ENCODE results near the gene ZNRD2. TPM values are rescaled to one million over a fixed set of nuclear protein-coding genes. Genes with fewer than 3 reads are reported as not detected.

Gene ZNRD2
- total and polyA plus RNA-seq, 2 of the 8 experiments (the other 6 are each of a cell fraction or from before 2014, with no cell fraction given), result 53.4 to 125 TPM

GRCh38 chr11:65537620-65538231, 32.6 kb upstream of the ZNRD2 start:
- Histone ChIP-seq H3K27ac (ENCODE audit: low read depth, low read length) (no peak overlapping the region), H2AK5ac (ENCODE audit: low read depth, low read length) (no peak overlapping the region), H4K8ac (ENCODE audit: extremely low read depth, insufficient read depth, low read length) (peak overlapping the region; percentile 75; the same call in 1 of the 2 replicates), H2BK15ac (ENCODE audit: low read length) (no peak overlapping the region), H2BK120ac (replicated peaks; ENCODE audit: low read depth, low read length) (no peak overlapping the region), H4K20me1 (replicated peaks in 1 of 2; ENCODE audit: control insufficient read depth in 1 of 2, insufficient read depth in 2 of 2, low read length in 2 of 2) (peaks cover 3 to 15% of the 10 kb centered on the region in 2 experiments), H2BK20ac (ENCODE audit: low read length) (no peak overlapping the region), H4K5ac (ENCODE audit: insufficient read length, low read depth, low read length) (no peak overlapping the region), H3K18ac (ENCODE audit: extremely low read depth, low read length) (no peak overlapping the region), H3K23me2 (ENCODE audit: low read depth, low read length) (peaks cover 16% of the 10 kb centered on the region), H3K79me2 (ENCODE audit: control insufficient read depth in 1 of 2, insufficient read depth in 2 of 2, low read length in 2 of 2) (no peaks in the 10 kb centered on the region), H2BK12ac (ENCODE audit: low read depth, low read length) (no peak overlapping the region), H3K56ac (replicated peaks; ENCODE audit: insufficient read length, low read depth, low read length) (no peak overlapping the region), H3K23ac (ENCODE audit: insufficient read length) (no peak overlapping the region), H3K27me3 (replicated peaks in 1 of 4; ENCODE audit: control insufficient read depth in 3 of 4, extremely low read depth in 1 of 4, insufficient read depth in 3 of 4, low read length in 3 of 4) (peaks cover 0 to 24% (median 13%) of the 10 kb centered on the region in 4 experiments; a peak in 6 of 7 replicates), H2BK5ac (ENCODE audit: low read depth, low read length) (no peak overlapping the region), H3K4me1 (replicated peaks in 1 of 4; ENCODE audit: control insufficient read depth in 3 of 4, insufficient read depth in 4 of 4, low read length in 3 of 4) (peaks cover 0 to 9% (median 1%) of the 10 kb centered on the region in 4 experiments; a peak in 5 of 7 replicates), H3K36me3 (ENCODE audit: control insufficient read depth in 2 of 4, insufficient read depth in 4 of 4, low read length in 3 of 4) (peaks cover 2 to 7% (median 4%) of the 10 kb centered on the region in 4 experiments; a peak in 6 of 8 replicates), H4K91ac (replicated peaks; ENCODE audit: insufficient read length, low read length) (no peak overlapping the region), H2AFZ (ENCODE audit: low read length) (no peak overlapping the region), H3K4me3 (ENCODE audit: extremely low read depth in 1 of 4, insufficient read depth in 2 of 4, low read depth in 3 of 4, low read length in 4 of 4) (no peak overlapping the region), H3K14ac (ENCODE audit: insufficient read length) (no peak overlapping the region), H3K9me3 (ENCODE audit: insufficient read depth in 2 of 2, low read depth in 1 of 2, low read length in 1 of 2) (no peaks in the 10 kb centered on the region), H3K9ac (replicated peaks in 1 of 4; ENCODE audit: extremely low read depth in 1 of 4, low read depth in 3 of 4, low read length in 3 of 4) (no peak overlapping the region), H3K79me1 (ENCODE audit: low read depth, low read length) (no peaks in the 10 kb centered on the region), H3K4ac (replicated peaks; ENCODE audit: insufficient read length, low read depth, low read length) (no peak overlapping the region), H3K4me2 (ENCODE audit: insufficient read depth in 1 of 2, low read depth in 2 of 2, low read length in 2 of 2) (no peak overlapping the region)
- FAIRE-seq, result no peak
- 94% methylated on average over 18 of the region's 18 CpGs; no CpG with 5 or more reads in 1 of the 2 experiments for WGBS, 2 experiments (ENCODE audit: extremely low coverage in 1 of 2, insufficient coverage in 1 of 2, insufficient read length in 1 of 2, insufficient replicate concordance in 2 of 2, low coverage in 1 of 2, low lambda C conversion rate in 2 of 2, missing lambda C conversion rate in 1 of 2)
- ChIA-PET CTCF (ENCODE audit: partially characterized antibody) (interaction anchor here (0.5 to 6.4 kb wide), 7 partner anchors 9 to 826 kb away, joined by 3 to 108 read pairs (median 3); partner anchors contain the start of gene SCYL1), POLR2A (ENCODE audit: partially characterized antibody) (interaction anchor here (0.7 to 5.2 kb wide), 8 partner anchors 10 to 69 kb away, joined by 3 to 62 read pairs (median 8); partner anchors contain the start of genes FAM89B and SCYL1)
- DNase-seq (ENCODE audit: low read depth in 1 of 2, low spot score in 2 of 2), result no peak
- TF ChIP-seq KDM5A (IDR thresholded peaks at IDR 0.05; ENCODE audit: low read length) (no peak), EGR1 (IDR thresholded peaks at IDR 0.05; ENCODE audit: borderline replicate concordance, low read depth, low read length) (no peak), RXRA (IDR thresholded peaks at IDR 0.05; ENCODE audit: insufficient read depth, low read depth, low read length) (no peak), POLR2A (IDR thresholded peaks at IDR 0.05; ENCODE audit: control extremely low read depth in 1 of 2, low read depth in 2 of 2, low read length in 2 of 2) (no peak), SUZ12 (IDR thresholded peaks at IDR 0.05; ENCODE audit: low read length) (no peak), BACH1 (IDR thresholded peaks at IDR 0.05; ENCODE audit: low read length) (no peak), CHD2 (IDR thresholded peaks at IDR 0.05; ENCODE audit: low read length) (no peak), ASH2L (IDR thresholded peaks at IDR 0.05; ENCODE audit: low read length) (no peak), RNF2 (IDR thresholded peaks at IDR 0.05; ENCODE audit: borderline replicate concordance, low read depth, low read length, missing control alignments, poor library complexity, severe bottlenecking) (no peak), CEBPB (IDR thresholded peaks at IDR 0.05; ENCODE audit: low read depth, low read length) (no peak), POU5F1 (IDR thresholded peaks at IDR 0.05; ENCODE audit: low read depth, low read length) (no peak), TAF7 (optimal IDR thresholded peaks at IDR 0.05; ENCODE audit: borderline replicate concordance, low read depth, low read length) (no peak), MAX (IDR thresholded peaks at IDR 0.05) (no peak)
